Smooth muscle cell (in vitro differentiated cells): Measurements from ENCODE around the gene POLD3. TPM values are rescaled to one million over a fixed set of nuclear protein-coding genes. Genes with fewer than 3 reads are reported as not detected.

ENCODE experiments used
- DNase-seq: peaks from one replicate; lab custom pipeline; 2025; ENCODE audit not compliant: unreplicated experiment; lab: John Stamatoyannopoulos, UW
- H2AFZ ChIP-seq: fragments of 200-600 bp; sonication (generic); 2 replicates; pipeline ENCODE4 v1.6.0; 2016; ENCODE audit warnings: antibody characterized with exemption, low read depth, mild to moderate bottlenecking
- H3F3A ChIP-seq: fragments of 200-600 bp; sonication (generic); 2 replicates; pipeline ENCODE4 v1.6.0; 2017; ENCODE audit warnings: antibody characterized with exemption, low read depth
- H3K27ac ChIP-seq: fragments of 200-600 bp; sonication (generic); 2 replicates; pipeline ENCODE4 v1.5.1; 2016; ENCODE audit warnings: low read depth, mild to moderate bottlenecking
- H3K27me3 ChIP-seq: fragments of 200-600 bp; sonication (generic); 2 replicates; pipeline ENCODE4 v1.6.1; 2016; ENCODE audit warnings: low read depth, mild to moderate bottlenecking
- H3K36me3 ChIP-seq: fragments of 200-600 bp; sonication (generic); 2 replicates; pipeline ENCODE4 v1.5.1; 2016; ENCODE audit warnings: low read depth
- H3K4me1 ChIP-seq: fragments of 200-600 bp; sonication (generic); 2 replicates; pipeline ENCODE4 v1.5.1; 2016; ENCODE audit warnings: low read depth
- H3K4me2 ChIP-seq: fragments of 200-600 bp; sonication (generic); 2 replicates; pipeline ENCODE4 v1.6.0; 2016; ENCODE audit warnings: mild to moderate bottlenecking
- H3K4me3 ChIP-seq: fragments of 200-600 bp; sonication (generic); 2 replicates; pipeline ENCODE4 v1.5.1; 2016; ENCODE audit warnings: mild to moderate bottlenecking
- H3K79me2 ChIP-seq: fragments of 200-600 bp; sonication (generic); 2 replicates; pipeline ENCODE4 v1.6.0; 2016; ENCODE audit warnings: low read depth, mild to moderate bottlenecking
- H3K9ac ChIP-seq: fragments of 200-600 bp; sonication (generic); 2 replicates; pipeline ENCODE4 v1.6.0; 2016; ENCODE audit warnings: low read depth
- H3K9me3 ChIP-seq: fragments of 200-600 bp; sonication (generic); replicated peaks from 2 replicates; pipeline ENCODE4 v1.5.1; 2016; ENCODE audit warnings: low read depth
- H4K20me1 ChIP-seq: fragments of 200-600 bp; sonication (generic); 2 replicates; pipeline ENCODE4 v1.6.0; 2016; ENCODE audit warnings: low read depth
- WGBS: methylation state at CpG from one replicate; pipeline ENCODE4 v1.1.7; 2016; ENCODE audit warnings: low lambda C conversion rate; 5-methylcytosine and 5-hydroxymethylcytosine counted together
- polyA plus RNA-seq: library from polyadenylated mRNA; unstranded; fragments of >200 nt; fragmentation: Nextera tagmentation; extraction: Ambion mirVana; gene quantifications from 2 replicates; pipeline ENCODE4 v1.2.1, GENCODE V29; 2016
- total RNA-seq: library from RNA; depleted of rRNA; stranded (reverse); fragments of >200 nt; gene quantifications from 2 replicates; pipeline ENCODE4 v1.2.3, GENCODE V29; 2014
- TF ChIP-seq, protein P1 (sequence below): fragments of 200-600 bp; sonication (generic); IDR thresholded peaks from 2 replicates; pipeline ENCODE4 v1.5.1; 2017; ENCODE audit warnings: borderline replicate concordance, mild to moderate bottlenecking, antibody characterized with exemption; ENCODE audit not compliant: insufficient read depth, poor library complexity, severe bottlenecking

The POLD3 gene
- total and polyA plus RNA-seq, 2 experiments from 2014 or later, result 21.0 to 33.9 TPM

GRCh38 chr11:74574563-74574962, 17.8 kb upstream of the POLD3 start:
- no peak for DNase-seq
- TF ChIP-seq, protein P1, sequence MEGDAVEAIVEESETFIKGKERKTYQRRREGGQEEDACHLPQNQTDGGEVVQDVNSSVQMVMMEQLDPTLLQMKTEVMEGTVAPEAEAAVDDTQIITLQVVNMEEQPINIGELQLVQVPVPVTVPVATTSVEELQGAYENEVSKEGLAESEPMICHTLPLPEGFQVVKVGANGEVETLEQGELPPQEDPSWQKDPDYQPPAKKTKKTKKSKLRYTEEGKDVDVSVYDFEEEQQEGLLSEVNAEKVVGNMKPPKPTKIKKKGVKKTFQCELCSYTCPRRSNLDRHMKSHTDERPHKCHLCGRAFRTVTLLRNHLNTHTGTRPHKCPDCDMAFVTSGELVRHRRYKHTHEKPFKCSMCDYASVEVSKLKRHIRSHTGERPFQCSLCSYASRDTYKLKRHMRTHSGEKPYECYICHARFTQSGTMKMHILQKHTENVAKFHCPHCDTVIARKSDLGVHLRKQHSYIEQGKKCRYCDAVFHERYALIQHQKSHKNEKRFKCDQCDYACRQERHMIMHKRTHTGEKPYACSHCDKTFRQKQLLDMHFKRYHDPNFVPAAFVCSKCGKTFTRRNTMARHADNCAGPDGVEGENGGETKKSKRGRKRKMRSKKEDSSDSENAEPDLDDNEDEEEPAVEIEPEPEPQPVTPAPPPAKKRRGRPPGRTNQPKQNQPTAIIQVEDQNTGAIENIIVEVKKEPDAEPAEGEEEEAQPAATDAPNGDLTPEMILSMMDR, result no peak
- H3K9ac ChIP-seq, result no peak overlapping the region
- H4K20me1 ChIP-seq, result no peaks in the 10 kb centered on the region
- no peak overlapping the region for H3K4me3 ChIP-seq
- H3F3A ChIP-seq, result no peaks in the 10 kb centered on the region
- no peaks in the 10 kb centered on the region for H3K36me3 ChIP-seq
- no peaks in the 10 kb centered on the region for H3K79me2 ChIP-seq
- no peaks in the 10 kb centered on the region for H3K9me3 ChIP-seq
- no peak overlapping the region for H2AFZ ChIP-seq
- H3K27ac ChIP-seq, result no peak overlapping the region
- WGBS, result 91% methylated on average over 6 of the region's 6 CpGs
- no peaks in the 10 kb centered on the region for H3K27me3 ChIP-seq
- no peaks in the 10 kb centered on the region for H3K4me1 ChIP-seq
- H3K4me2 ChIP-seq, result no peak overlapping the region

- Histone ChIP-seq H4K20me1 (no peaks in the 10 kb centered on the region), H3K79me2 (no peaks in the 10 kb centered on the region), H3K4me3 (no peak overlapping the region), H3K27ac (no peak overlapping the region), H3F3A (no peaks in the 10 kb centered on the region), H3K9me3 (no peaks in the 10 kb centered on the region), H2AFZ (no peak overlapping the region), H3K9ac (no peak overlapping the region), H3K36me3 (no peaks in the 10 kb centered on the region), H3K4me1 (no peaks in the 10 kb centered on the region), H3K4me2 (no peak overlapping the region), H3K27me3 (no peaks in the 10 kb centered on the region)
- TF ChIP-seq, protein P1, result no peak
- WGBS, result 96% methylated on average over 3 of the region's 3 CpGs
- no peak for DNase-seq
Measured at GRCh38 chr11:74575999-74576398, 16.4 kb upstream of the POLD3 start.

DNA sequence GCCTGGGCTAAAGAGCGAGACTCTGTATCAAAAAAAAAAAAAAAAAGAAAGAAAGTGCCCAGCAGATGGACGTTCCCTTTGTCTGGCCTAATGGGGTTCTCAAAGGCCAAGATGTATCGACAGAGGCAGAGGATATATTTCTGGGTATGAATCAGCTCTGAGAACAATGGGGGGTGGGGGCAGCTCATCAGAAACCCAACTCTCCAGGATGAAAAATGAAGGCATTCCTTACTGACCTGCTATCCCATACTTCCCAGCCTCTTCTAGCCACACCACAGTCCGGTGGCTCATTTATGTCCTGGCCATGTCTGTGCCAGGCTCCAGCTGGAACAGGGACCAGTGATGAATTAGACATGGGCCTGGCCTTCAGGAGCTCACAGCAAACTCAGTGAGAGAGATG, 15.2 kb upstream of the POLD3 start:
- Histone ChIP-seq H3K36me3 (no peaks in the 10 kb centered on the region), H4K20me1 (no peaks in the 10 kb centered on the region), H3K79me2 (no peaks in the 10 kb centered on the region), H3K4me3 (no peak overlapping the region), H3K27me3 (no peaks in the 10 kb centered on the region), H3K27ac (no peak overlapping the region), H2AFZ (no peak overlapping the region), H3K4me2 (no peak overlapping the region), H3K9ac (no peak overlapping the region), H3K9me3 (no peaks in the 10 kb centered on the region), H3F3A (no peaks in the 10 kb centered on the region), H3K4me1 (no peaks in the 10 kb centered on the region)
- DNase-seq, result no peak
- 88% methylated on average over 4 of the region's 4 CpGs for whole genome bisulfite sequencing
- TF ChIP-seq, protein P1, result no peak

DNA sequence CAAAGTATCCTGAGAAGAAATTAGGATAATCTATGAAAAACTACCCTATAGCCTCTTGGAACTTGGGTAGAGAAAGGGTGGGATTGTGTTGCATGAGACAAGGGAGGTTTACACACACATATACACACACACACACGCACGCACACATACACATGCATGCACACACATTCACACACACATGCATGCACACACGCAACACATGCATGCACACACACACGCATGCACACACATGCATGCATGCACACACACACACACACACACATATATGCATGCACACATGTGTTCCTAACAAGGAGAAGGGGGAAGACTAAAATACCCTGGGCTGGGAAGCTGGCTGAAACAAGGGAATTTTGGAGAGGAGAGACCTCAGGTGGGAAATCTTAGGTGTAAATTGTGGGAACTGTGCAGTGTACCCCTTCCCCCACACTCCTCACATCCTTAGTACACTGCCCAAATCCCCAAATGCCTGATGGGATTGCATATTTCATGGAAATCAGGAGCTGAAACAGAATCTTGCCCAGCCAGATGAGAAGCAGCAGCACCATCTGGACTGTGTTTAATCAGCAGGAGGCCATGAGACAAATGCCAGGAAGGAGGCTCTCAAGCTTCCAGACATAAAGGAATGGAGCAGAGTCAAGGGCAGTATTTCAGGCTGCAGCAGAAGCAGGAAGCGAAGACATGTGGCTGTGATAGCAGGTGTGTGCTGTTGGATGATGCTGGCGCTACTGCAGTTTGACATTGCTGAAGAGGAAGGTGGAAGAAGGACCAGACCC, 14.6 kb upstream of the POLD3 start:
- Histone ChIP-seq H3K27ac (no peak overlapping the region), H4K20me1 (no peaks in the 10 kb centered on the region), H3K9me3 (no peaks in the 10 kb centered on the region), H3K9ac (no peak overlapping the region), H3K4me1 (no peaks in the 10 kb centered on the region), H3K36me3 (no peaks in the 10 kb centered on the region), H3K27me3 (no peaks in the 10 kb centered on the region), H2AFZ (no peak overlapping the region), H3K79me2 (no peaks in the 10 kb centered on the region), H3F3A (no peaks in the 10 kb centered on the region), H3K4me2 (no peak overlapping the region), H3K4me3 (no peak overlapping the region)
- DNase-seq, result no peak
- 77% methylated on average over 6 of the region's 6 CpGs for WGBS
- TF ChIP-seq, protein P1, result no peak
